NOMO-1 treated with dmso at 0.1 percent for 144 hours (cell line): Measurements from ENCODE around the gene CMC1.
A peak's percentile ranks its signal among the peaks of the same experiment; 100 is the strongest.
"Not testable (repeated sequence)": the region's sequence is repeated elsewhere in the genome, so short reads cannot be mapped to it uniquely, and the experiment has no call there.

Experiments
- DNase-seq: peaks from one replicate; lab custom pipeline; 2025; ENCODE audit not compliant: unreplicated experiment; lab: John Stamatoyannopoulos, UW

Gene CMC1, protein sequence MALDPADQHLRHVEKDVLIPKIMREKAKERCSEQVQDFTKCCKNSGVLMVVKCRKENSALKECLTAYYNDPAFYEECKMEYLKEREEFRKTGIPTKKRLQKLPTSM

DNA sequence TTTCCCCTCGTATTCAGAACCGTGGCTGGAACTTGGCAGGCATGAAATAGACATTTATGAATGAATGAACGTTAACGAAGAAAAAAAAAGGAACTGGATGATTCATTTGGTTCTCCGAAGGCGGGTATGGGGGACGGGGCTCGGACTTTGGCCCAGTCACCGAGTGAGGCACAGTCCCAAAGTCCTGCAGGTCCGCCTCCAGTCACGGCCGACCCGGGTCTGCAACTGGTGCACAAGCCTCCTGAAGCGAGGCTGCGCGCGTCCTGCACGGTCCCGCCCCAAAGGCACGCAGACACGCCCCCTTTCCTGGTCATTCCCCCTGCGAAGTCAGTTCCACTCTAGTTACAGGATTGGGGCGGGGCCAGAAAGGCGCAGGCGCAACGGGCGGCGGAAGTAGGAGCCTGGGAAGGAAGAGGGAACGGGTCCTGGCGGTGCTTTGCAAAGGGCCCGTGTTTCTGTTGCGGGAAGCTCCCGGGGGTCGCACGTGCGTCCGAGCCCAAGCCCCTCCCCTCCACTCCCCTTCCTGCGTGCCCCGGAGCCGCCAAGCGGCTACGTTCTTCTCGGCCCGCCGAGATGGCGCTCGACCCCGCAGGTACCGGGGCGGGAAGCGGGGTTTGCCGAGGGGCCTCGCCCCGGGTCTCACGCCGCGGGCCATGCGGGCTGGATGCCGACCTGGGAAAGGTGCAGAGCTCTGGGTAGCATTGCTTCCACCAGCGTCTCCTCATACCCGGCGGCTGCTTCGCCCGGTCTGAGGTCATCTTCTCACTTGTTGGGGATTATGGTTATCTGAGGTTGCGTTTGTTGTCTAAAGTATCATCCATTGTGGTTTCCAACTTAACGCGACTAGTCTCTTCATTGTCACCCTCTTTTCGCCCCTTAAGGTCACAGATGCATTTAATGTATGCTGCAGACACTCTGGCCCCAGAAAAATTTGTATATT lies at the start of gene CMC1:
Gene CMC1, plus strand, starts transcription at position 399 of the 940 bp plus-strand sequence. Its CDS starts 175 bp downstream, at position 574.
- DNase-seq, result peak; percentile 98

DNA sequence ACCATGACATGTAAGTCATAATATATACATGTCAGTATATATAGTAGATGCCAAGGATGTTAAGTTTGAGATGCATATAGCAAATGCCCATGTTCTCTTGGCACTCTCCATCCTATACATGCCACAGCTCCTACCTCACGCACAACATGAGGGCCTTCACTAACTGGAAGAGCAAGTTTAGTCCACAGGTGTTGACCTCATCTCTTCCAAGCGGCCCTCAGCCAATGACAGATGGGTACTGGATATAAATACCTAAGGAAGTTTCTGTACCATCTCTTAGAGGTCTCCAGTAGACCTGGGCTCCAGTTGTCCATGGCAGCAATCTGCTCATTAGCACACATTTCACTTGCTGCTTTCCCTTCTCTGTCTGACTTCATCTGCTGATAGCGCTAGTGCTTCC lies 43.3 kb upstream of the CMC1 start:
- no peak for DNase-seq

DNA sequence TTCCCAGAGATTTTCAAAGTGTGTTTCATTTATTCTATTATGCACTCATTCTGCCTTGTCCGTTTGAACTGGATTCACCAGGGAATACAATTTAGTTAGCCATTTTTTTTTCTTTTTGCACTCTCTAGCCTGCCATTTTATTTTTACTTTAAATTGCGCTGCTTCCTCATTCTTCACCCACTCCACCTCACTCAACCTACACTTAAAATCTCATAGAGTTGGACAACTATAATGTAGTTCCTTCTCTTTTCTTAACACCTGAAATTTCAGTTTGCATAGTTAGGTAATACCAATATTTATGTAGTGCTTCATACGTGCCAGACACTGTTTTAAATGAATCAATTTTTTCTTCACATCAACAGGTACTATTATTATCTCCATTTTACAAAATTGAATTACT lies 42.4 kb upstream of the CMC1 start:
- DNase-seq, result no peak

DNA sequence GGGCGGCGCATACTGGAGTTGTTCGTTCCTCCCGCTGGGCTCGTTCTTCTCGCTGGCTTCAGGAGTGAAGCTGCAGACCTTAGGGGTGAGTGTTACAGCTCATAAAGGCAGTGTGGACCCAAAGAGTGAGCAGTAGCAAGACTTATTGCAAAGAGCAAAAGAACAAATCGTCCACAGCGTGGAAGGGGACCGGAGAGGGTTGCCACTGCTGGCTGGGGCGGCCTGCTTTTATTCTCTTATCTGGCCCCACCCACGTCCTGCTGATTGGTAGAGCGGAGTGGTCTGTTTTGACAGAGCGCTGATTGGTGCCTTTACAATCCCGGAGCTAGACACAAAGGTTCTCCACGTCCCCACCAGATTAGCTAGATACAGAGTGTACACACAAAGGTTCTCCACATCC lies 41.8 kb upstream of the CMC1 start:
- not testable (repeated sequence) for DNase-seq

DNA sequence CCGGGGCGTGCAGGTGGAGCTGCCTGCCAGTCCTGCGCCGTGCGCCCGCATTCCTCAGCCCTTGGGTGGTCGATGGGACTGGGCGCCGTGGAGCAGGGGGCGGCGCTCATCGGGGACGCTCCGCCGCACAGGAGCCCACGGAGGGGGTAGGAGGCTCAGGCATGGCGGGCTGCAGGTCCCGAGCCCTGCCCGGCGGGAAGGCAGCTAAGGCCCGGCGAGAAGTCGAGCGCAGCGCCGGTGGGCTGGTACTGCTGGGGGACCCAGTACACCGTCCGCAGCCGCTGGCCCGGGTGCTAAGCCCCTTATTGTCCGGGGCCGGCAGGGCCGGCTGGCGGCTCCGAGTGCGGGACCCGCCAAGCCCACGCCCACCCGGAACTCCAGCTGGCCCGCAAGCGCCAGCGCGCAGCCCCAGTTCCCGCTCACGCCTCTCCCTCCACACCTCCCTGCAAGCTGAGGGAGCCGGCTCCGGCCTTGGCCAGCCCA lies 41.0 kb upstream of the CMC1 start:
- DNase-seq, result not testable (repeated sequence)

DNA sequence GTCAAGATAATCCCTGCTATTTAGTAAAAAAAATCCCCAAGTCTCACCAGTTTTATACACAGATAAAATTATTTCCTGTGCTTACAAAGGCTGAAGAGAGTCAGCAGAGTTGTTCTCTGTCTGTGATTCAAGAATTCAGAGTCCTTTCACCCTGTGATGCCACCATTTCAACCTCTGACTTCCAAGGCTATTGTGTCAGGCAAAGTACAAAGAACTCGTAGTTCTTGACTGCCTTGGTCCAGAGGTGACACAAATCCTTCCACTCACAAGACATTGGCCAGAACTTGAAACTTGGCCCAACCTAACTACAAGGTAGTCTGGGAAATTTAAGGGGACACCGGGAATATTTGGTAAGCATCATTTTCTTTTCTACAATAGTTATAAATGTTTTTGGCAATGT lies 34.9 kb upstream of the CMC1 start:
- no peak for DNase-seq

DNA sequence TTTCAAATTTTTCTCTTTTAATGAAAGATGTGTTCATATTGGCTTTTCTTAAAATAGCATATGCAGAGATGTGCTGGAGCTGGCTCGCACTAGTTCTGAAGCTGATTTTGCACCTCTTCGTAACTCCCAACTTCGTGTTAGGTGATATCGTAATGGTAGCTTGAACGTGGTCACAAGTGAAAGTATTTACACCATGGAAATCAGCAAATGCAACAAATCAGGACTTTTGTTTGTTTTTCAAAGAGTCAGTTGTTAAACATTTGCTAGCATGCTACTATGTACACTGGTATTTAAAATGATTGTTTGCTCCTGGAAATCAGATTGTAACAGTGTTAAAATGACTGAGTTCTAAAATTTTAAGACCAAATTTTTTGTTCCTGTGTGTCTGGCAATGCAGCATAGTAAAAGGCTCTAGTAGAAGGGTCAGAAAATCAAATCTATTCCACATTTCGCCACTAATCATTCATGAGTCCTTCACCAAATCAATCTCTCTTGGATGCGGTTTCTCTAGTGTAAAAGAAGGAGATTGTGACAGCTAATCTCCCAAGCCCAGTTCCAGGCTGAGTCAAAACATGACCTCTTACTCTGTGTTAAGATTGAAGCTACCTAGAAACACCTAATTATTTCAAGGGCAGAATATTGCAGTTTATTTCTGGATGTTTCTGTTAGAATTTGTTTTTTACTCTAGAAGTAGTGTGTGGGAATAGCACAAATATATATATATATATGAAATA lies 34.3 kb upstream of the CMC1 start:
- DNase-seq, result no peak

DNA sequence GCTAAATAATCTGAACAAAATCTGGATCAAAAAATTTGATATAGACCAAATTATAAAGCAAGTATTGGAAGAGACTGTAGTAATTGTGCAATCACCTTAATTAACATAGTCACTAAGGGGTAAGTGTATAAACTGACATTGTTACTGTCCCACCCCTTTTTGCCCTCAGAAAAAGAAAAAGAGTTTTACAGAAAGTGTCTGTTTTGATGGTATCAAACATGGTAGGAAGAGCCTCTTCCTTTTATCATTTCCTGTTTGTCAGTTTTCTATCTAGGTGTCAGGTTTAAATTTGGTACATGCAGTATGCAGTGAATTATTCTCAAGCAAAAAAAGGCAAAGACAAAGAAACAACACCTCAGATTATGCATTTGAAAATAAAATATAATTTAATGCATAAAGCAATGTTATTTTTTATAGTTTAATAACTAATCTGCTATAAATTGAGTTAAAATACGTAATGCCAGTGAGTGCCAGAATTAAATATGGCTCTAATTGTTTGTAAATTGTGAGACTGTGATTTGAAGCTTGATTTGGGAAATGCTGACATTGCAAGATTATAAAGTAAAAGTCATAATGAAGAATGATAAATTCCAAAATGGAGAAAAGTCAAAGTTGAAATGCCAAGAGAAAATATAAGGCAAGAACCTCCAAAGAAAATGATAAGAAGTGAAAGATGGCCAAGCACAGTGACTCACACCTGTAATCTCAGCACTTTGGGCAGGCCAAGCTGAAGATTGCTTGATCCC lies 30.3 kb upstream of the CMC1 start:
- DNase-seq, result no peak

DNA sequence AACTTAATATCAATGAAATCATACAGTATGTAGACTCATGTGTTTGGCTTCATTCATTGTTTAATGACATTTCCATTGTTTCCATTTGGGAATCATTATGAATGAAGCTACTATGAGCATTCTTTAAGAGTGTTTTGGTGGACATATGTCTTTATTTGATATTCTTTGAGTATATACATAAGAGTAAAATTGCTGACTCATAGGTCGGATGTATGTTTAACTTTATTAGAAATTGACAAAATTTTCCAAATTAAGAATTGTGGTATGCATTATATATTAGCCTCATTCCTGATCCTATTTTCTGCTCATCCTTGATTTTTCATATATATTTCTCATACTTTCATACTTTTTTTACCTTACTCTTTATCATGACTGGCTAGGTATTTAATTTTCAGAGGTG lies 28.7 kb upstream of the CMC1 start:
- DNase-seq, result no peak

DNA sequence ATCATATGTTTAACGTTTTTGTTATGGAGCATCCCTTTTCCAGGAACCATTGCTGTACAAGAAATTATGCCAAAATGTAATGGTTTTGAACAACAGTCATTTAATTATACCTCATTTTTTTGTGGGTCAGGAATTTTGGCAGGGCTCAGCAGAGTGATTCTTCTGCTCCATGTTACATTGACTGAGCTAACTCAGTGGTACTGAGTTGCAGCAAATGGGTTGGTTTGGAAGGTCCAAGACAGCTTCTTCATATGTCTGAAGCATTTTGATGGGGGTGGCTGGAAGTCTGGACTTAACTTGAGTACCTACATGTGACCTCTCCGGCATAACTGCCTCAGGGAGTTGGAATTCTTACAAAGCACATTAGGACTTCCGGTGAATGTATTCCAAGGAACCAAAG lies 26.0 kb upstream of the CMC1 start:
- no peak for DNase-seq

DNA sequence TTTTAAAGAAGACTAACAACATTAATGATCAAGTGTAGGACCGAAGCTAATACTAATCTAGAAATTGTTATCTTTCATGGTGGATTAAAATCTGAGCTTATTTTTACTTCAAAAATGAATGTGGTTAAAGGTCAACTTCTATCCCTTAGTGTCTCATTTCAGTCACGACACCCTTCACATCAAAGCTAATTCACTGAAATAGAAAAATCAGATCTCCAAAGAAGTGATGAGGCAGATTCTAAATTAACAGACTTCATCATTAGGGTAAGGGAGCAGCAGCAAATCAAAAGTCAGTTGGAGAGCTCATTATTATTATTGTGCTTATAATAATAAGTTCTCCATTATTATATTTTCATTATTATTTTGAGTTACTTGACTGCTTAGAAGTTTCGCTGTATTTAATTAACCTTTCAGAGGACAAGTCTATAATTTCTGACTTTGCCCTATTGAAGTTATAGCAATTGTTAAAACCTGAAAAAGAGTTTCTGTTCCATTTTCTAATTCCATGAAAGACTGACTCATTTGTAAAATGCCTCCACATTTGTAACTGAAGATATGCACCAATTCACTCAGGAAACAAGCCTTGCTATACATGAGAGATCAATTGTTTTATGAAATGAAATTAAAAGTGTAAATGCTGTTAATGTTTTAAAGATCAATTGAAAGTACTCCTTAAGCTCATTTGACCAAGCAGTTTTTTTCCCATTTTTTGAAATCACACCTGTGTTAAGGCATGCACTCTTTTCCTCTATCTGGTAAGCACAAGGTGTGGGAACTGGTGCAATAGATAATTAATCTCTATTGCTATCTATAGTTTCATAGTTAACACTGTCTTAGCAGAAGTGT lies 23.1 kb upstream of the CMC1 start:
- no peak for DNase-seq

DNA sequence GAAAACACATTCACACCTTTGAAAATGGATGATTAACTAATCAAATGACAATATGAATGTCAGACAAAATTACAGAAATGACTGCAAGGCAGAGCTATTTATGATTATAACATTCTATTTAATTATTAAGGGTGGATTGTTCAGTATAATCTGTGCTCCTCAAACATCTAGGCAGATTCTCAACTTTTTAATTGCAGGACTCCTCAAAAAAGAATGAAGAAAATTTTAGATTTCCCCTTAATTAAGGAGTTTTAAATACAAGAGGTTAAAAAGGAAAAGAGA lies 22.6 kb upstream of the CMC1 start:
- no peak for DNase-seq

DNA sequence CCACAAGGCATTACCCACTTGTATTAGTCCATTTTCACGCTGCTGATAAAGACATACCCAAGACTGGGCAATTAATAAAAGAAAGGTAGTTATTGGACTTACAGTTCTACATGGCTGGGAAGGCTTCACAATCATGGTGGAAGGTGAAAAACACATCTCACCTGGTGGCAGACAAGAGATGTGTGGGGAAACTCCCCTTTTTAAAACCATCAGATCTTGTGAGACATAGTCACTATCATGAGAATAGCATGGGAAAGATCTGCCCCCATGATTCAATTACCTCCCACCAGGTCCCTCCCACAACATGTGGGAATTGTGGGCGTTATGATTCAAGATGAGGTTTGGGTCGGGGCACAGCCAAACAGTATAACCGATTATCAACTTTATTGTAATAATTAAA lies 17.0 kb upstream of the CMC1 start:
- DNase-seq, result no peak

DNA sequence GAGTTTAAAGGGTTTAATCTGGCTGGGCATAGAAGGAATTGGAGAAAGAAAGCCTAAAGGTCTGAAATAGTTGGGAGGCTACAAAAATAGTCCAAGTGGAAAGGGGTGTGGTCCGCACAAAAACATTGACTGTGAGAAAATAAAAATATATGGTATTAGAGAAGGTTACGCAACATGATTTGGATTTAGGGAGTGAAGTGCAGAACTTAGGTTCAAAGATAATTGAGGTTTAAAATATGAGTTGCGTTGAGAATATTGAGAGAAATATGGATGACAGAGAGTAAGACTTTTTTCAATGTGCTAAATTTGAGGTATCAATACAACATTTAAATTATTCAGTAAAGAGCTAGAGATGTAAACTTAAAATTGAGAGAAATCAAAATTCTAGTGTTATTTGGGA lies 15.4 kb upstream of the CMC1 start:
- DNase-seq, result no peak

DNA sequence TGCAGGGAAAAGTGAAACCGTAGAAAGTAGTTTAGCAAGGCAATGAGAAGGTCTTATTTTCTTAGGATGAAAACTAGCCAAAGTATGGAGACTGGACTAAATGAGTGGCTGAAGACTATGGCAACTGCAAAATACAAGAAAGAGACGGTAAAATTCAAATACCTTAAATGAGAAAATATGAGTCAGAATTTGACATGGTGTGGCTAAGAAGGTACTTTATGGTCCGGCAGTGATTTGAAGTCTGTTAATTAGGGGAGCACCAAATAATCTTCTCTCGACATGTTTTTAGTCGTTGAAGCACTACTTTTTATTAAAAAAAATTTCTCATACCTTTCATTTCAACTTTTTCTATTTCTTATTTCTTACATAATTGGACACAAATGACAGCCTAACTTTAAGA lies 12.8 kb upstream of the CMC1 start:
- DNase-seq, result no peak

DNA sequence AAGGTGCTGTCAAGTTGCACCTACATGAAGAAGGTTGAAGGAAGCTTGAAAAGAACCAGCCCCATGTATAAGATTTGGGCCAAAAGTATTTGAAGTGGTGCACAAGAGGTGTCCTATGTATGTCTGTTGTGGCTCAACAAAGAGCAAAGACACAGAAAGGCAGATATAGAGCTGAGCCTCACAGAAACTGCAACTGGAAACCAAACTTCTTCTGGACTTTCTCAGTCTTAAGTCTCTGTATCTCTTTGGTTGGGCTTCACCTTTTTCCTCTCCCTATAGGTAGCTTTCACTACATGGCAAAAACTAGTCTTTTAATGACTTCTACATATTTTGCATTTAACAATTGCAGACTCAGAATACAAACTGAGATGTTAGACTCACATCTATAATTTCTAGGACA lies 8.8 kb upstream of the CMC1 start:
- DNase-seq, result no peak

DNA sequence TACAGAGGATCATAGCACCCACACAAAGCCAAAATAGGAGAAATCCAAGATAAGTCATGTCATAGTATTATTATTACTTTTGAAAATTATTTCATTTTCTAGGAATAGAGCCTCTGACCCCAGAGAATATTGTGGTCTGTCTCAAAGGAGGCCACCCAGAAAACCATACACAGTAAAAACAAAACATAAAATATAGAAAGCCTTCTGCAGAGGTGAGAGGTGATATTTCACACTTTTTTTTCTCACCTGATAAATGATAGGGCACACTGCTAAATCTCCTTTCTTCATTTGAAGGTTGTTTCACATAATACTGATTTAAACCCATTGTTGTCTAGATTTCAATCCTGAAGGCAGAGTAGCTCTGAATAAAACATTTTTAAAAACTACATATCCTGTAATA lies 7.0 kb upstream of the CMC1 start:
- no peak for DNase-seq

DNA sequence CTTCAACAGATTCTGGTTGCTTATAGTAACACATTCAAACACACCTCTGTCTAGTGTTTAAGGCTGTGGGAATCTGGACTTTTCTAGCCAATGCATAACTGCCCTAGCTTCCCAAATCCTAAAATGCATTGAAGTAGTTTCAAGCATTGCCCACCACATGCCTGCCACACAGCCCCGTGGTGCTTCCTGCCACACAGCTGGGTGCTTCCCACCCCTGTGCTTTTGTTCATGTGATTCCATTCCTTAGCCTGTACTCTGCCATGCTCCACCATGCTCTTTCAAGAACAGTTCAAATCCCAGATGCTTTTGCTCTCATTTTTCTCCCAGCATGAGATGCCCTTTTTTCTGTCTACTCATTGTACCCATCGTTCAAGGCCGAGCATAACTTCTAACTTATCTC lies 2.3 kb upstream of the CMC1 start:
- DNase-seq, result no peak

DNA sequence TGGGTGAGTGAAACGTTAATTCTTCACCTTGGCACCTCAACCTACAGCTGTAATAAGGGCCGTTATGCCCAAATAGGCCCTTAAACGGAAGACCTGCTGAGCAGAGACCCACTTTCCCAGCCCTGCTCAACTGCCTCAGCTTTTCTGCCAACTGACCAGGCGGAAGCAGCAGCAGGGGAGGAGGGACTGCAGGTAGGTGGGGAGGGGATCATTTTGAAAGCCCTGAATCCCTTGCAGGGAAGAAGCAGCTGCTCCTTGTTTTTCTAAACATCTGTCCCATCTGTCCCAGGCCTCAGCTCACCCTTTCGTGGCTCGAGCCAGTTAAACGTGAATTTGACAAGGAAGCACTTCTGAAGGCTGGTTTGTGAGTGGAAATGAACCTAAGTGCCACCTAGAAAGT lies 978 bp upstream of the CMC1 start:
- DNase-seq, result no peak

DNA sequence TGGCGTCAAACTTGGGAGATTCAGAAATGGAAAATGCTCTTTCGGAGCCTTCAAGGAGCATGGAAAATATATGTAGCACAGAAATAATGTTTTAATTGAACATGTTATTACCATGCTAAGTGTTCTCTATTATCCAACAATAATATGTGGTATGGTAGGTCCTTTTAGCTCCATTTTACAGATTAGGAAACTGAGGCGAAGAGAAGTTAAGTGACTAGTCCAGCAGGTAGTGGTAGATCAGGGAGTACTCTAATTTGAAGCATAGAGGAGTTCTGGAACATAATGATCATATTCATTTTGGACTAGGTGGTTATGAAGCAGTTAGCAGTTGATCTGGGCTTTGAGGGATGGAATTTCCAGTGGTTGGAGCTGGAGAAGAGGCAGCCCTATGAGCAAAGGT lies 1.1 kb downstream of the CMC1 start:
- DNase-seq, result no peak
